HL-60 (cell line): ENCODE measurements around the gene UHRF2.

Source experiments
- DNase-seq, 2 experiments: peaks; one replicate each; pipeline ENCODE4 v3.0.0-alpha.2; 2010 to 2020; ENCODE audit warnings: low read depth in 1 of 2, low spot score in 1 of 2
- H3K27ac ChIP-seq: fragments of 250-450 bp; sonication (Bioruptor Pico); replicated peaks from 2 replicates; pipeline ENCODE4 v1.5.1; 2020; ENCODE audit warnings: mild to moderate bottlenecking, moderate library complexity
- H3K27me3 ChIP-seq: fragments of 250-450 bp; sonication (Bioruptor Pico); 2 replicates; pipeline ENCODE4 v1.5.1; 2021; ENCODE audit warnings: mild to moderate bottlenecking, moderate library complexity; ENCODE audit not compliant: insufficient read depth, poor library complexity, severe bottlenecking
- H3K4me3 ChIP-seq: replicated peaks from 2 replicates; pipeline ENCODE4 v1.5.1; 2011; ENCODE audit warnings: mild to moderate bottlenecking, control low read depth, low read length; ENCODE audit not compliant: insufficient read depth
- GABPA ChIP-seq: IDR thresholded peaks from 2 replicates; pipeline ENCODE4 v1.6.1; 2012; ENCODE audit warnings: low read depth
- POLR2AphosphoS5 ChIP-seq: IDR thresholded peaks from 2 replicates; pipeline ENCODE4 v1.6.1; 2012; ENCODE audit warnings: low read depth
- SPI1 ChIP-seq: IDR thresholded peaks from 2 replicates; pipeline ENCODE4 v1.6.1; 2012; ENCODE audit warnings: low read depth, mild to moderate bottlenecking, borderline replicate concordance
- TF ChIP-seq, protein P1 (sequence below): IDR thresholded peaks from 2 replicates; pipeline ENCODE4 v1.6.1; 2012; ENCODE audit warnings: low read depth; ENCODE audit not compliant: insufficient replicate concordance
- TF ChIP-seq, protein P2 (sequence below): IDR thresholded peaks from one replicate; pipeline ENCODE4 v1.5.1; 2011; ENCODE audit warnings: low read length, control low read depth, inconsistent platforms; ENCODE audit not compliant: insufficient read depth

The UHRF2 gene

DNA sequence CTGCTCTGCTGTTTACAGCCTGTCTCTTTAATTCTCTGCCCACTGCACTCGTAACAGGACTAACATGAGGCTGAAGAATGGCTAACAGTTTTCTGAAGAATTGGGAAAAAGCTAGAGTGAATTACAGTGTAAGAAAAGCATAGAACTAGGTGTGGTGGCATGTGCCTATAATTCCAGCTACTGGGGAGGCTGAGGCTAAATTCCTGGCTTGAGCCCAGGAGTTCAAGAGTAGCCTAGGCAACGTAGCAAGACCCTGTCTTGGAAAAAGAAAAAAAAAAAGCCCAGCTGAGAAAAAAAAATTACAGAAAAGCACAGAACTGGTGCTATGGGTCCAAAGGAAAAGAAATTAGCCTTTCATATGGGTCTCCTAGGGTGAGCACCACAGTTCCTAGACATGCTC is 13.9 kb upstream of the UHRF2 start:
- Histone ChIP-seq H3K4me3 (no peak overlapping the region), H3K27me3 (no peaks in the 10 kb centered on the region), H3K27ac (no peak overlapping the region)
- no peak for DNase-seq
- TF ChIP-seq, protein P1, sequence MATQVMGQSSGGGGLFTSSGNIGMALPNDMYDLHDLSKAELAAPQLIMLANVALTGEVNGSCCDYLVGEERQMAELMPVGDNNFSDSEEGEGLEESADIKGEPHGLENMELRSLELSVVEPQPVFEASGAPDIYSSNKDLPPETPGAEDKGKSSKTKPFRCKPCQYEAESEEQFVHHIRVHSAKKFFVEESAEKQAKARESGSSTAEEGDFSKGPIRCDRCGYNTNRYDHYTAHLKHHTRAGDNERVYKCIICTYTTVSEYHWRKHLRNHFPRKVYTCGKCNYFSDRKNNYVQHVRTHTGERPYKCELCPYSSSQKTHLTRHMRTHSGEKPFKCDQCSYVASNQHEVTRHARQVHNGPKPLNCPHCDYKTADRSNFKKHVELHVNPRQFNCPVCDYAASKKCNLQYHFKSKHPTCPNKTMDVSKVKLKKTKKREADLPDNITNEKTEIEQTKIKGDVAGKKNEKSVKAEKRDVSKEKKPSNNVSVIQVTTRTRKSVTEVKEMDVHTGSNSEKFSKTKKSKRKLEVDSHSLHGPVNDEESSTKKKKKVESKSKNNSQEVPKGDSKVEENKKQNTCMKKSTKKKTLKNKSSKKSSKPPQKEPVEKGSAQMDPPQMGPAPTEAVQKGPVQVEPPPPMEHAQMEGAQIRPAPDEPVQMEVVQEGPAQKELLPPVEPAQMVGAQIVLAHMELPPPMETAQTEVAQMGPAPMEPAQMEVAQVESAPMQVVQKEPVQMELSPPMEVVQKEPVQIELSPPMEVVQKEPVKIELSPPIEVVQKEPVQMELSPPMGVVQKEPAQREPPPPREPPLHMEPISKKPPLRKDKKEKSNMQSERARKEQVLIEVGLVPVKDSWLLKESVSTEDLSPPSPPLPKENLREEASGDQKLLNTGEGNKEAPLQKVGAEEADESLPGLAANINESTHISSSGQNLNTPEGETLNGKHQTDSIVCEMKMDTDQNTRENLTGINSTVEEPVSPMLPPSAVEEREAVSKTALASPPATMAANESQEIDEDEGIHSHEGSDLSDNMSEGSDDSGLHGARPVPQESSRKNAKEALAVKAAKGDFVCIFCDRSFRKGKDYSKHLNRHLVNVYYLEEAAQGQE, result no peak
- TF ChIP-seq, protein P2, sequence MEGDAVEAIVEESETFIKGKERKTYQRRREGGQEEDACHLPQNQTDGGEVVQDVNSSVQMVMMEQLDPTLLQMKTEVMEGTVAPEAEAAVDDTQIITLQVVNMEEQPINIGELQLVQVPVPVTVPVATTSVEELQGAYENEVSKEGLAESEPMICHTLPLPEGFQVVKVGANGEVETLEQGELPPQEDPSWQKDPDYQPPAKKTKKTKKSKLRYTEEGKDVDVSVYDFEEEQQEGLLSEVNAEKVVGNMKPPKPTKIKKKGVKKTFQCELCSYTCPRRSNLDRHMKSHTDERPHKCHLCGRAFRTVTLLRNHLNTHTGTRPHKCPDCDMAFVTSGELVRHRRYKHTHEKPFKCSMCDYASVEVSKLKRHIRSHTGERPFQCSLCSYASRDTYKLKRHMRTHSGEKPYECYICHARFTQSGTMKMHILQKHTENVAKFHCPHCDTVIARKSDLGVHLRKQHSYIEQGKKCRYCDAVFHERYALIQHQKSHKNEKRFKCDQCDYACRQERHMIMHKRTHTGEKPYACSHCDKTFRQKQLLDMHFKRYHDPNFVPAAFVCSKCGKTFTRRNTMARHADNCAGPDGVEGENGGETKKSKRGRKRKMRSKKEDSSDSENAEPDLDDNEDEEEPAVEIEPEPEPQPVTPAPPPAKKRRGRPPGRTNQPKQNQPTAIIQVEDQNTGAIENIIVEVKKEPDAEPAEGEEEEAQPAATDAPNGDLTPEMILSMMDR, result no peak
- no peak for TF ChIP-seq POLR2AphosphoS5
- no peak for TF ChIP-seq SPI1
- TF ChIP-seq GABPA, result no peak

DNA sequence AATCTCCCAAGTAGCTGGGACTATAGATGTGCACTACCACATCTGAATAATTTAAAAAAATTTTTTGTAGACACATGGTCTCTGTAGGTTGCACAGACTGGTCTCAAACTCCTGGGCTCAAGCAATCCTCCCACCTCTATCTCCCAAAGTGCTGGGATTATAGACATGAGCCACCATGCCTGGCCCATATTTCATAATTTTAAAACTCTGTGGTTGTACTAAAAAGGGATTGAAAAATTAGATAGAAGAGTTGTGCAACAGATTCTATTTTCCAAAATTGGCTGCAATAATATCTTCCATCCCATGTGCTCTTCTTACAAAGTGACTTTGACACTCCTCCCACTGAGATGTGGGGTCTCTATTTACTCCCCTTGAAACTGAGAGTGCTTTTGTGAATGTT is 7.6 kb upstream of the UHRF2 start:
- H3K4me3 ChIP-seq, result no peak overlapping the region
- no peak for TF ChIP-seq GABPA
- no peak for TF ChIP-seq SPI1
- TF ChIP-seq, protein P1, result no peak
- TF ChIP-seq, protein P2, result no peak
- no peak for TF ChIP-seq POLR2AphosphoS5
- DNase-seq, result peak in 1 of 2 experiments; percentile 71
- H3K27ac ChIP-seq, result no peak overlapping the region
- no peaks in the 10 kb centered on the region for H3K27me3 ChIP-seq

DNA sequence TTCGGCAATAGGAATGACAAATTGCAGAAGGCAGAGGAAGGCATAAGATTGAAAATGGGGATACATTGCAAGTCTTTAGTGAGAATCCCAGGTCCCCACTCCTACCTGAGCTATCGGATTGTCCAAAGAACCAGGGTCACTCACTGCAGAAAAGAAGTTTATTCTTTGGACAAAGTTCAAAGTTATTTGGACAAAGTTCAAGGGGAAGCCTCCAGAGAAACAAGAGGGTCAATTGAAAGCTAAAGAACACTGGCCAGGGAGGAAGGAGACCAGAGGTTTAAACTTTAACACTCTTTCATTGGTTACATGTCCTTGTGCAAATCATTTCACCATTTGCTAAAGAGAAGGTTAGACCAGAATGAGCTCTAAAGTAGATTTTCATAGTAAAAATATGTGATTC is 5.2 kb upstream of the UHRF2 start:
- DNase-seq, result no peak
- TF ChIP-seq, protein P1, result no peak
- TF ChIP-seq SPI1, result no peak
- TF ChIP-seq POLR2AphosphoS5, result no peak
- no peak for TF ChIP-seq GABPA
- TF ChIP-seq, protein P2, result no peak
- no peaks in the 10 kb centered on the region for H3K27me3 ChIP-seq
- H3K4me3 ChIP-seq, result no peak overlapping the region
- H3K27ac ChIP-seq, result no peak overlapping the region
